Stimulated activated CD8-positive, alpha-beta memory T cell treated with anti-CD3 and anti-CD28 coated beads, Interleukin-7, amount 100 ng/mL, for 24 hours (primary cell): ENCODE measurements around the gene HERC3.
A peak's percentile ranks its signal among the peaks of the same experiment; 100 is the strongest.

Experiments
- DNase-seq: peaks from one replicate; pipeline ENCODE4 v3.0.0-alpha.2; 2020; ENCODE audit warnings: low read depth

Gene HERC3

GRCh38 chr4:88591787-88592599, at the start of gene HERC3:
HERC3 (plus strand) TSS chr4:88592480; CDS start chr4:88605824, 13,344 bp downstream.
- DNase-seq: peak; percentile 73

GRCh38 chr4:88549815-88550214, 42.5 kb upstream of the HERC3 start:
- DNase-seq: no peak

- DNase-seq: no peak
Measured at GRCh38 chr4:88567591-88567990, 24.7 kb upstream of the HERC3 start.

GRCh38 chr4:88570001-88570400, 22.3 kb upstream of the HERC3 start:
- no peak for DNase-seq

GRCh38 chr4:88573276-88573980, 18.9 kb upstream of the HERC3 start:
- no peak for DNase-seq

GRCh38 chr4:88573995-88574394, 18.3 kb upstream of the HERC3 start:
- no peak for DNase-seq

GRCh38 chr4:88575186-88575585, 17.1 kb upstream of the HERC3 start:
- DNase-seq: no peak

GRCh38 chr4:88582493-88582892, 9.8 kb upstream of the HERC3 start:
- no peak for DNase-seq

GRCh38 chr4:88583631-88584470, 8.4 kb upstream of the HERC3 start:
- DNase-seq: no peak

- no peak for DNase-seq
Measured at GRCh38 chr4:88584471-88584900, 7.8 kb upstream of the HERC3 start.

- DNase-seq: no peak
Measured at GRCh38 chr4:88585917-88586316, 6.4 kb upstream of the HERC3 start.

GRCh38 chr4:88587306-88587705, 5.0 kb upstream of the HERC3 start:
- DNase-seq: no peak

GRCh38 chr4:88592600-88593448, 544 bp downstream of the HERC3 start:
- peak; percentile 63 for DNase-seq

GRCh38 chr4:88597970-88598660, 5.8 kb downstream of the HERC3 start:
- no peak for DNase-seq

- no peak for DNase-seq
Measured at GRCh38 chr4:88599298-88599697, 7.0 kb downstream of the HERC3 start.

- no peak for DNase-seq
Measured at GRCh38 chr4:88599714-88600113, 7.4 kb downstream of the HERC3 start.

GRCh38 chr4:88600176-88600838, 8.0 kb downstream of the HERC3 start:
- DNase-seq: no peak

GRCh38 chr4:88604978-88605678, 12.8 kb downstream of the HERC3 start:
- no peak for DNase-seq

GRCh38 chr4:88605736-88606135, 13.5 kb downstream of the HERC3 start:
- no peak for DNase-seq

- no peak for DNase-seq
Measured at GRCh38 chr4:88606832-88607231, 14.6 kb downstream of the HERC3 start.
